HepG2 (cell line): ENCODE measurements around the gene RPP25L. TPM values are rescaled to one million over a fixed set of nuclear protein-coding genes. Genes with fewer than 3 reads are reported as not detected.

ENCODE experiments used
- CENPT ChIP-seq: sonication (generic); formaldehyde crosslinking; IDR thresholded peaks from 2 replicates; pipeline ENCODE4 v1.8.0; 2022; ENCODE audit warnings: low read depth, mild to moderate bottlenecking, moderate library complexity, missing genetic modification reagents
- GABPB1 ChIP-seq: IDR thresholded peaks from 2 replicates; pipeline ENCODE4 v1.6.1; 2016; ENCODE audit warnings: mild to moderate bottlenecking, missing genetic modification reagents, moderate library complexity, missing compliant biosample characterization
- GLI4 ChIP-seq: sonication (generic); formaldehyde crosslinking; IDR thresholded peaks from 2 replicates; pipeline ENCODE4 v1.5.1; 2020; ENCODE audit warnings: missing genetic modification reagents, mild to moderate bottlenecking, moderate library complexity, borderline replicate concordance
- HNF4G ChIP-seq, 2 experiments: sonication (generic) in 1 of 2; formaldehyde crosslinking in 1 of 2; IDR thresholded peaks; 2 replicates each; pipeline versions ENCODE4 v1.4.0 to v1.6.1; 2011 to 2020; ENCODE audit warnings: borderline replicate concordance in 2 of 2, low read depth in 2 of 2, mild to moderate bottlenecking in 2 of 2, low read length in 1 of 2, missing genetic modification reagents in 1 of 2, moderate library complexity in 1 of 2
- IKZF4 ChIP-seq: sonication (generic); formaldehyde crosslinking; IDR thresholded peaks from 2 replicates; pipeline ENCODE4 v1.5.1; 2020; ENCODE audit warnings: borderline replicate concordance, mild to moderate bottlenecking, low read depth, missing genetic modification reagents; ENCODE audit errors: not compliant biosample characterization
- KLF12 ChIP-seq: sonication (generic); formaldehyde crosslinking; IDR thresholded peaks from 2 replicates; pipeline ENCODE4 v1.4.0; 2020; ENCODE audit warnings: missing genetic modification reagents, borderline replicate concordance
- MTA1 ChIP-seq: sonication (generic); formaldehyde crosslinking; IDR thresholded peaks from 2 replicates; pipeline ENCODE4 v1.4.0; 2020; ENCODE audit warnings: missing genetic modification reagents, mild to moderate bottlenecking, borderline replicate concordance
- POLR2A ChIP-seq, 2 experiments: IDR thresholded peaks; 2 replicates each; pipeline ENCODE4 v1.6.1; 2011; ENCODE audit warnings: low read depth in 2 of 2, low read length in 2 of 2, mild to moderate bottlenecking in 1 of 2, moderate library complexity in 1 of 2; ENCODE audit not compliant: insufficient read depth in 1 of 2
- SALL1 ChIP-seq: sonication (generic); formaldehyde crosslinking; IDR thresholded peaks from 2 replicates; pipeline ENCODE4 v1.8.0; 2022; ENCODE audit warnings: mild to moderate bottlenecking, missing genetic modification reagents
- SP1 ChIP-seq, 2 experiments: fragments of 450-650 bp in 1 of 2; sonication (generic) in 1 of 2; formaldehyde crosslinking in 1 of 2; IDR thresholded peaks; 2 replicates each; pipeline versions ENCODE4 v1.4.0 to v1.6.1; 2016 to 2020; ENCODE audit warnings: missing genetic modification reagents in 1 of 2
- SP2 ChIP-seq: sonication (generic); formaldehyde crosslinking; IDR thresholded peaks from 2 replicates; pipeline ENCODE4 v1.5.1; 2020; ENCODE audit warnings: mild to moderate bottlenecking, missing genetic modification reagents
- ZNF138 ChIP-seq: sonication (generic); formaldehyde crosslinking; IDR thresholded peaks from 2 replicates; pipeline ENCODE4 v1.5.0; 2020; ENCODE audit warnings: mild to moderate bottlenecking, low read depth, missing genetic modification reagents
- ZNF382 ChIP-seq: sonication (generic); formaldehyde crosslinking; IDR thresholded peaks from 2 replicates; pipeline ENCODE4 v1.5.0; 2020; ENCODE audit warnings: missing genetic modification reagents, mild to moderate bottlenecking, borderline replicate concordance
- ZNF687 ChIP-seq: sonication (generic); formaldehyde crosslinking; IDR thresholded peaks from 2 replicates; pipeline ENCODE4 v1.5.1; 2020; ENCODE audit warnings: mild to moderate bottlenecking, missing genetic modification reagents, moderate library complexity
- ZNF703 ChIP-seq: sonication (generic); formaldehyde crosslinking; IDR thresholded peaks from 2 replicates; pipeline ENCODE4 v1.5.1; 2020; ENCODE audit warnings: missing genetic modification reagents, mild to moderate bottlenecking, moderate library complexity, borderline replicate concordance
- polyA plus RNA-seq, 8 experiments: library from polyadenylated mRNA; depleted of rRNA in 3 of 8; stranded (reverse) in 7 of 8; unstranded in 1 of 8; fragments of >200 nt; fragmentation: Illumina TruSeq in 4 of 8; extraction: Trizol in 4 of 8; gene quantifications; 2 replicates each; pipeline versions ENCODE4 v1.2.1 to v1.2.3, GENCODE V29; 2011 to 2016; ENCODE audit warnings: low read depth in 4 of 8, missing spikeins in 1 of 8, mixed read lengths in 1 of 8; ENCODE audit not compliant: insufficient read depth in 1 of 8
- total RNA-seq, 5 experiments: library from RNA; depleted of rRNA; stranded (reverse); fragments of >200 nt; fragmentation: Illumina TruSeq; extraction: Trizol; gene quantifications; 2 replicates each; pipeline ENCODE4 v1.2.3, GENCODE V29; 2016; ENCODE audit warnings: low read depth in 1 of 5
- TF ChIP-seq, protein P1 (sequence below), 2 experiments: sonication (generic) in 1 of 2; formaldehyde crosslinking in 1 of 2; IDR thresholded peaks; 2 replicates each; pipeline versions ENCODE4 v1.6.1 to v1.9.0; 2014 to 2022; ENCODE audit warnings: antibody characterized with exemption in 1 of 2, borderline replicate concordance in 1 of 2, inconsistent platforms in 1 of 2, low read depth in 1 of 2, missing genetic modification reagents in 1 of 2

The RPP25L gene
- total and polyA plus RNA-seq, 2 of the 13 experiments (the other 11 are each of a cell fraction or from before 2014, with no cell fraction given) = 24.5 to 27.3 TPM

DNA sequence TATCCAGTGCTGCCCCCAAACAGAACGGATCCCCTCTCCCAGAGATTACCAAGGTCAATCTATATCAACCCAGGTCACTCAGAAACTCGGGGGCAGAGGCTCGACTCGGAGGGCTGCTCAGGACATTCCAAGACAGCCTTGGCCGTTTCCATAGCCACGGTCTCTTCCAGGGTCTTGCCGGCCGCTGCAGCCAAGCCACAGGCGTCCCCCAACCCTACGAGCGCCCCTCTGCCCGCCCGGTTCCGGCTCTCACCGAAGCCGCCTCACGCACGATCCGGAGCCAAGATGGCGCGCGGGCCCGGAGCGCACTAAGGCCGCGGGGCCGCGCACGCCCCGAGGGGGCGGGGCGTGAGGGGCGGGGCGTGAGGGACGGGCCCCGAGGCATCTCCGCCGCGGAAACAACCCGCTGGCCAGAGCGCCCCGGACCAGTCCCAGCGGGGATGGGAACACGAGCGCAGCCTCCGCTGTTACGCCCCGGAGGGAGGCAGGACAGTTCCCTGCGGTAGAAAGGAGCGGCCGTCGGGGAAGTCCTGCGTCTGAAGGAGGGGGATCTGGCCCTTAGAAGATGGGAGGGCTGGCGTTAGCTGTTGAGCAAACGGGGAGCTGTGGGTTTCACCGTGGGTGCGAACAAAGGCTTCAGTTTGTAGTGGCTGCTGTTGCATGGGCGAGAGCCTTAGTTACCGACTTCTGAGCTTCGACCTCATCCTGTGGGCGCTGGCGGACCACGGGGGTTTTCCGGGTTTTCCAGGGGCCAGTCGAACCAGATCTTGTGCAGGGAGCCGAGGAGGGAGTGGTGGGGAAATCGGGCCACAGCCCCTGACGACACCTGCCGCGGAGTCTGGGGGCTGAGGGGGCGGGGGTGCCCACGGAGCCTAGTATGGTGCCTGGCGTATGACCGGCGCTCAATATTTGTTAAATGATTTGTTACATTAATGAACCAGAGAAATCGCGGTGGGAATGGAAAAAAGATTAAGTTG lies at the start of gene RPP25L (continued):
- peak; percentile 82 for TF ChIP-seq ZNF687 (CRISPR knock-in tag)
- TF ChIP-seq POLR2A (IDR thresholded peaks at IDR 0.05; ENCODE audit: insufficient read depth in 1 of 2, low read depth in 2 of 2, low read length in 2 of 2) = peak; percentile 82 to 97
- TF ChIP-seq GLI4 (CRISPR knock-in tag) = no peak
- no peak for TF ChIP-seq KLF12 (CRISPR knock-in tag)
- TF ChIP-seq SP1 (IDR thresholded peaks at IDR 0.05) = no peak
- TF ChIP-seq SP1 (CRISPR knock-in tag; IDR thresholded peaks at IDR 0.05) = peak; percentile 68
- TF ChIP-seq SP2 = no peak
- TF ChIP-seq, protein P1, sequence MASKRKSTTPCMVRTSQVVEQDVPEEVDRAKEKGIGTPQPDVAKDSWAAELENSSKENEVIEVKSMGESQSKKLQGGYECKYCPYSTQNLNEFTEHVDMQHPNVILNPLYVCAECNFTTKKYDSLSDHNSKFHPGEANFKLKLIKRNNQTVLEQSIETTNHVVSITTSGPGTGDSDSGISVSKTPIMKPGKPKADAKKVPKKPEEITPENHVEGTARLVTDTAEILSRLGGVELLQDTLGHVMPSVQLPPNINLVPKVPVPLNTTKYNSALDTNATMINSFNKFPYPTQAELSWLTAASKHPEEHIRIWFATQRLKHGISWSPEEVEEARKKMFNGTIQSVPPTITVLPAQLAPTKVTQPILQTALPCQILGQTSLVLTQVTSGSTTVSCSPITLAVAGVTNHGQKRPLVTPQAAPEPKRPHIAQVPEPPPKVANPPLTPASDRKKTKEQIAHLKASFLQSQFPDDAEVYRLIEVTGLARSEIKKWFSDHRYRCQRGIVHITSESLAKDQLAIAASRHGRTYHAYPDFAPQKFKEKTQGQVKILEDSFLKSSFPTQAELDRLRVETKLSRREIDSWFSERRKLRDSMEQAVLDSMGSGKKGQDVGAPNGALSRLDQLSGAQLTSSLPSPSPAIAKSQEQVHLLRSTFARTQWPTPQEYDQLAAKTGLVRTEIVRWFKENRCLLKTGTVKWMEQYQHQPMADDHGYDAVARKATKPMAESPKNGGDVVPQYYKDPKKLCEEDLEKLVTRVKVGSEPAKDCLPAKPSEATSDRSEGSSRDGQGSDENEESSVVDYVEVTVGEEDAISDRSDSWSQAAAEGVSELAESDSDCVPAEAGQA (IDR thresholded peaks at IDR 0.05; ENCODE audit: low read depth) = no peak
- TF ChIP-seq, protein P1 (CRISPR knock-in tag; IDR thresholded peaks at IDR 0.05; ENCODE audit: borderline replicate concordance) = no peak
- TF ChIP-seq GABPB1 = peak; percentile 67; the same call in 1 of the 2 replicates
- TF ChIP-seq ZNF138 (CRISPR knock-in tag) = no peak
- no peak for TF ChIP-seq IKZF4 (CRISPR knock-in tag)
- no peak for TF ChIP-seq HNF4G (IDR thresholded peaks at IDR 0.05; ENCODE audit: borderline replicate concordance, low read depth, low read length)
- no peak for TF ChIP-seq HNF4G (CRISPR knock-in tag; IDR thresholded peaks at IDR 0.05; ENCODE audit: borderline replicate concordance, low read depth)
- no peak for TF ChIP-seq CENPT (CRISPR knock-in tag)
- no peak for TF ChIP-seq ZNF382 (CRISPR knock-in tag)
- no peak for TF ChIP-seq ZNF703 (CRISPR knock-in tag)
- no peak for TF ChIP-seq MTA1
- peak; percentile 56 for TF ChIP-seq SALL1 (CRISPR knock-in tag)
